Measurements from ENCODE around the gene MINPP1. TPM values are rescaled to one million over a fixed set of nuclear protein-coding genes. Genes with fewer than 3 reads are reported as not detected.

MINPP1 gene
- total and polyA plus RNA-seq, 10 donors: 5.1 to 21.3 (median 10.5) TPM

DNA sequence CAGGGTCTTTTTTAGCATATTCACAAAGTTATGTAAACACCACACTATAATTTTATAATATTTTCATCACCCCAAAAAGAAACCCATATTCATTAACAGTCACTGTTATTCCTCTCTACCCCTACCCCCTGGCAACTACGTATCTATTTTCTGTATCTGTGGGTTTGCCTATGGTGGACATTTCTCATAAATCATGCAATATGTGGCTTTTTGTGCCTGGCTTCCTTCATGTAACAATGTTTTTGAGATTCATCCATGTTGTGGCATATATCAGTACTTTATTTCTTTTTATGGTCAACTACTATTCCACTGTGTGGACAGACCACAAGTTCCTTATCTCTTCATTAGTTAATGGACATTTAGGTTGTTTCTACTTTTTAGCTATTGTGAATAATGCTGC, 95.9 kb downstream of the MINPP1 start:
- H3K4me1 ChIP-seq: no peaks in the 10 kb centered on the region
- no peaks in the 10 kb centered on the region for H3K27me3 ChIP-seq (replicated peaks in 1 of 7)
- no peak overlapping the region for H3K4me3 ChIP-seq
- no peak overlapping the region for H3K27ac ChIP-seq
- WGBS, 5 donors: 74 to 91% (median 85%) methylated on average over 1 of the region's 1 CpG
- intact Hi-C loops (cut with DNase I; ENCODE audit: low total_unique reads): no loop called here
- TF ChIP-seq POLR2A (IDR thresholded peaks at IDR 0.05): no peak
- TF ChIP-seq, protein P1, sequence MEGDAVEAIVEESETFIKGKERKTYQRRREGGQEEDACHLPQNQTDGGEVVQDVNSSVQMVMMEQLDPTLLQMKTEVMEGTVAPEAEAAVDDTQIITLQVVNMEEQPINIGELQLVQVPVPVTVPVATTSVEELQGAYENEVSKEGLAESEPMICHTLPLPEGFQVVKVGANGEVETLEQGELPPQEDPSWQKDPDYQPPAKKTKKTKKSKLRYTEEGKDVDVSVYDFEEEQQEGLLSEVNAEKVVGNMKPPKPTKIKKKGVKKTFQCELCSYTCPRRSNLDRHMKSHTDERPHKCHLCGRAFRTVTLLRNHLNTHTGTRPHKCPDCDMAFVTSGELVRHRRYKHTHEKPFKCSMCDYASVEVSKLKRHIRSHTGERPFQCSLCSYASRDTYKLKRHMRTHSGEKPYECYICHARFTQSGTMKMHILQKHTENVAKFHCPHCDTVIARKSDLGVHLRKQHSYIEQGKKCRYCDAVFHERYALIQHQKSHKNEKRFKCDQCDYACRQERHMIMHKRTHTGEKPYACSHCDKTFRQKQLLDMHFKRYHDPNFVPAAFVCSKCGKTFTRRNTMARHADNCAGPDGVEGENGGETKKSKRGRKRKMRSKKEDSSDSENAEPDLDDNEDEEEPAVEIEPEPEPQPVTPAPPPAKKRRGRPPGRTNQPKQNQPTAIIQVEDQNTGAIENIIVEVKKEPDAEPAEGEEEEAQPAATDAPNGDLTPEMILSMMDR (IDR thresholded peaks at IDR 0.05 in 8 of 11, conservative IDR thresholded peaks at IDR 0.05 in 3 of 11): no peak
- no peak for TF ChIP-seq POLR2AphosphoS5 (IDR thresholded peaks at IDR 0.05)
- H3K36me3 ChIP-seq: no peaks in the 10 kb centered on the region
- H3K9me3 ChIP-seq: no peaks in the 10 kb centered on the region
- DNase-seq: no peak

Small RNA genes within 50 kb of the gene (microRNA-seq; reads per million reads assigned to microRNA genes)
- gene MIR4678: 0 reads per million in 3 donors

Other genes starting within 250 kb of the MINPP1 start
- gene NUTM2D, start 147.1 kb upstream of the MINPP1 start, total RNA-seq: 1 to 10 TPM; 2.4 to 5.8 (median 4.1) TPM
- 1 to 10 TPM; 1.2 to 8.1 (median 2.0) TPM for gene NUTM2D, start 147.1 kb upstream of the MINPP1 start, polyA plus RNA-seq
- gene PAPSS2, start 155.0 kb downstream of the MINPP1 start, total RNA-seq: 10 to 100 TPM; 11.0 to 25.9 (median 13.0) TPM
- gene PAPSS2, start 155.0 kb downstream of the MINPP1 start, polyA plus RNA-seq: 1 to 10 TPM; 3.0 to 6.3 (median 4.7) TPM